Fibroblast of the aortic adventitia (primary cell): ENCODE results near the gene RASGRP2. TPM values are rescaled to one million over a fixed set of nuclear protein-coding genes. Genes with fewer than 3 reads are reported as not detected.

ENCODE experiments used
- DNase-seq: peaks from one replicate; pipeline ENCODE4 v3.0.0-alpha.2; 2010; ENCODE audit warnings: low read depth
- H3K4me3 ChIP-seq: 2 replicates; pipeline ENCODE4 v1.5.1; 2011; ENCODE audit warnings: low read depth, mild to moderate bottlenecking, control low read depth, low read length, moderate library complexity
- total RNA-seq: library from RNA; depleted of rRNA; stranded (reverse); fragments of >200 nt; gene quantifications from 2 replicates; pipeline ENCODE4 v1.2.3, GENCODE V29; 2012; ENCODE audit warnings: low replicate concordance
- TF ChIP-seq, protein P1 (sequence below): IDR thresholded peaks from 2 replicates; pipeline ENCODE4 v1.5.1; 2011; ENCODE audit warnings: mild to moderate bottlenecking, low read length, control low read depth, inconsistent platforms; ENCODE audit not compliant: insufficient read depth

RASGRP2 gene
- total RNA-seq, 1 donor: not detected

- DNase-seq: peak; percentile 24
- TF ChIP-seq, protein P1, sequence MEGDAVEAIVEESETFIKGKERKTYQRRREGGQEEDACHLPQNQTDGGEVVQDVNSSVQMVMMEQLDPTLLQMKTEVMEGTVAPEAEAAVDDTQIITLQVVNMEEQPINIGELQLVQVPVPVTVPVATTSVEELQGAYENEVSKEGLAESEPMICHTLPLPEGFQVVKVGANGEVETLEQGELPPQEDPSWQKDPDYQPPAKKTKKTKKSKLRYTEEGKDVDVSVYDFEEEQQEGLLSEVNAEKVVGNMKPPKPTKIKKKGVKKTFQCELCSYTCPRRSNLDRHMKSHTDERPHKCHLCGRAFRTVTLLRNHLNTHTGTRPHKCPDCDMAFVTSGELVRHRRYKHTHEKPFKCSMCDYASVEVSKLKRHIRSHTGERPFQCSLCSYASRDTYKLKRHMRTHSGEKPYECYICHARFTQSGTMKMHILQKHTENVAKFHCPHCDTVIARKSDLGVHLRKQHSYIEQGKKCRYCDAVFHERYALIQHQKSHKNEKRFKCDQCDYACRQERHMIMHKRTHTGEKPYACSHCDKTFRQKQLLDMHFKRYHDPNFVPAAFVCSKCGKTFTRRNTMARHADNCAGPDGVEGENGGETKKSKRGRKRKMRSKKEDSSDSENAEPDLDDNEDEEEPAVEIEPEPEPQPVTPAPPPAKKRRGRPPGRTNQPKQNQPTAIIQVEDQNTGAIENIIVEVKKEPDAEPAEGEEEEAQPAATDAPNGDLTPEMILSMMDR: no peak
- peak overlapping the region; percentile 25 for H3K4me3 ChIP-seq
Measured at GRCh38 chr11:64745521-64746328, 1.8 kb upstream of the RASGRP2 start.

GRCh38 chr11:64745189-64745520 lies 1.2 kb upstream of the RASGRP2 start:
- TF ChIP-seq, protein P1: no peak
- H3K4me3 ChIP-seq: no peak overlapping the region
- no peak for DNase-seq

- TF ChIP-seq, protein P1: no peak
- DNase-seq: no peak
- H3K4me3 ChIP-seq: no peak overlapping the region
Measured at GRCh38 chr11:64744544-64745188, 724 bp upstream of the RASGRP2 start.

DNA sequence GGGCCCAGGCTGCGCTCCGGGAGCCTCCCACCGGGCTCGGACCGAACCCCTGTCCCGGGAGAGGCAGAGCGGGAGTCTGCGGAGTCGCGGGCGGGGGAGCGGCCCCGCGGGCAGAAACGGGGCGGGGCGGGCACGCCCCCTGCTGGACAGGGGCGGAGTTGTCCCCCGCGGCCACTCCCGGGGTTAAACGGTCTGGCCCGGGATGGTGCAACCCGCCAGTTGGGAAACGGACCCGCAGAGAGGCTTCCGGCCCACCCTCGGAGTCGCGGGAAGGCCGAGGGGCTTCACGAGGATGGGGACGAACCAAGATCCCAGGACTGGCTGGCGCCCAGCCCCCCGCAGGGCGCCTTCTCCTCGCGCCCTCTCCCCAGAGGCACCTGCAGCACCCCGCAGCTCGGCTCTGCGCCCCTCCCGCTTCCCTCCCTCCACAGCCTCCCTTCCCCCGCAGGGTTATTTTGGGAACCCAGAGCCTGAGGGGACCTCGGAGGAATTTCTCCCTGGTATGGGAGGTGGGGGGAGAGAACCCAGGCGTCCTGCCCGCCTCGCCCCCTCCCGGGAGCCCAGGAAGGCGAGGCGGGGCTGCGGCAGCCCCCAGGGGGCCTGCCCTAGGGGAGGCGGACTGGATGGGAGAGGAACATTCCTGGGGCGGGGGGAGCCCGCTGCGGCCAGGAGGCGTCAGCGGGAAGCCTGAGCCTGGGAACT lies 902 bp downstream of the RASGRP2 start:
- no peak for DNase-seq
- TF ChIP-seq, protein P1: peak; percentile 73
- peak overlapping the region; percentile 54 for H3K4me3 ChIP-seq

GRCh38 chr11:64742087-64742888 lies 1.7 kb downstream of the RASGRP2 start:
- H3K4me3 ChIP-seq: peak overlapping the region; percentile 54
- TF ChIP-seq, protein P1: no peak
- DNase-seq: no peak

GRCh38 chr11:64741375-64742086 lies 2.4 kb downstream of the RASGRP2 start:
- no peak for DNase-seq
- H3K4me3 ChIP-seq: no peak overlapping the region
- TF ChIP-seq, protein P1: no peak
